A673 (cell line): ENCODE measurements around the gene SAMD14. TPM values are rescaled to one million over a fixed set of nuclear protein-coding genes. Genes with fewer than 3 reads are reported as not detected.

Source experiments
- BruUV-seq: library from RNA; stranded (reverse); fragments of 400-500 nt; replicated peaks from 2 replicates; lab custom pipeline; 2021; lab: Mats Ljungman, UMichigan
- CTCF ChIA-PET: fragments of 300-600 bp; sonication (Branson Sonifier 250); formaldehyde crosslinking; loops from one replicate; lab custom pipeline; 2022; ENCODE audit warnings: antibody characterized with exemption; lab: Charles Lee
- POLR2A ChIA-PET: fragments of 300-600 bp; sonication (Branson Sonifier 250); formaldehyde crosslinking; loops from one replicate; lab custom pipeline; 2022; ENCODE audit warnings: antibody characterized with exemption; ENCODE audit not compliant: low non-redundant PET; lab: Charles Lee
- DNase-seq: peaks from one replicate; pipeline ENCODE4 v3.0.0-alpha.2; 2015; ENCODE audit warnings: low spot score
- H3K27ac ChIP-seq: fragments of 200-600 bp; sonication (generic); 2 replicates; pipeline ENCODE4 v1.5.1; 2016; ENCODE audit warnings: mixed run types, low read depth, mild to moderate bottlenecking, mixed read lengths, antibody characterized with exemption, low read length; ENCODE audit not compliant: poor library complexity, severe bottlenecking
- H3K27me3 ChIP-seq: fragments of 200-600 bp; sonication (generic); replicated peaks from 2 replicates; pipeline ENCODE4 v1.6.1; 2017; ENCODE audit warnings: mixed run types, low read depth, mild to moderate bottlenecking, mixed read lengths, antibody characterized with exemption, low read length; ENCODE audit not compliant: insufficient read depth, poor library complexity
- H3K36me3 ChIP-seq: fragments of 200-600 bp; sonication (generic); 2 replicates; pipeline ENCODE4 v1.6.1; 2016; ENCODE audit warnings: mixed run types, mild to moderate bottlenecking, mixed read lengths, antibody characterized with exemption, low read length; ENCODE audit not compliant: insufficient read depth, poor library complexity, severe bottlenecking
- H3K4me1 ChIP-seq: fragments of 200-600 bp; sonication (generic); 2 replicates; pipeline ENCODE4 v1.6.1; 2017; ENCODE audit warnings: mixed run types, mild to moderate bottlenecking, mixed read lengths, antibody characterized with exemption, low read length; ENCODE audit not compliant: insufficient read depth, poor library complexity, severe bottlenecking
- H3K4me3 ChIP-seq: fragments of 200-600 bp; sonication (generic); 2 replicates; pipeline ENCODE4 v1.5.1; 2016; ENCODE audit warnings: low read depth, mixed run types, mild to moderate bottlenecking, mixed read lengths, low read length; ENCODE audit not compliant: poor library complexity, severe bottlenecking
- H3K9me3 ChIP-seq: fragments of 200-600 bp; sonication (generic); 2 replicates; pipeline ENCODE4 v1.6.1; 2016; ENCODE audit warnings: mixed run types, low read depth, mild to moderate bottlenecking, mixed read lengths, antibody characterized with exemption, low read length; ENCODE audit not compliant: poor library complexity, severe bottlenecking
- EZH2 ChIP-seq: fragments of 200-600 bp; sonication (generic); IDR thresholded peaks from 2 replicates; pipeline ENCODE4 v1.6.1; 2017; ENCODE audit warnings: borderline replicate concordance, low read depth, mild to moderate bottlenecking, mixed read lengths, antibody characterized with exemption, low read length; ENCODE audit not compliant: poor library complexity, severe bottlenecking
- intact Hi-C: fragments of 100-400 bp; cut with micrococcal nuclease; formaldehyde crosslinking; loops from one replicate; pipeline ENCODE4 v1.10.0; 2022; ENCODE audit not compliant: unreplicated experiment
- total RNA-seq: library from RNA; stranded (reverse); gene quantifications from 2 replicates; pipeline ENCODE4 v1.2.3, GENCODE V29; 2021
- TF ChIP-seq, protein P1 (sequence below): fragments of 300-800, 200-600 bp; sonication (generic); conservative IDR thresholded peaks from 2 replicates; pipeline ENCODE4 v1.5.1; 2017; ENCODE audit warnings: low read depth, mild to moderate bottlenecking, antibody characterized with exemption, low read length, moderate library complexity, mixed read lengths

SAMD14 gene
- total RNA-seq, 1 experiment from 2014 or later: 45.0 TPM

DNA sequence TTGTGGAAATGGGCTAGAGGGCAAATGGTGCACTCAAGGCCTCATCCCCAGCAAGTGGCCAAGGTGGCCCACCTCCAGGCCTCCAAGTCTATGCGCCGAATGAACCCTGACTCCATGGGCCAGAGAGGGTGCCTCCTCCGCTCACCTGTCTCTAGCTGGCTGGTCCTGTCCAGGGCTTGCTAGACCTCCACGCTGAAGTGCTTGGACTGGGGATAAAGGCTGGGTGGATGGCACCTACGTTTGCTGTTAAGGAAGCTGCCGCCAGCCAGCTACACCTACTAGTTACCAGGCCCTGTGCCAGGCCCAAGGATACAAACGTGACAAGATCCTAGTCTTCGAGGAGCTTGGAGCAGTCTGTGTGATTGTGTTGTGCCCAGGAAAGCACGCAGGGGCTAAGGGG, 35.1 kb upstream of the SAMD14 start:
- Histone ChIP-seq H3K4me1 (peaks cover 5% of the 10 kb centered on the region), H3K9me3 (no peaks in the 10 kb centered on the region), H3K36me3 (no peaks in the 10 kb centered on the region), H3K27me3 (no peaks in the 10 kb centered on the region), H3K27ac (no peak overlapping the region), H3K4me3 (no peak overlapping the region)
- DNase-seq: no peak
- ChIA-PET POLR2A (no interaction called here), CTCF (no interaction called here)
- TF ChIP-seq, protein P1, sequence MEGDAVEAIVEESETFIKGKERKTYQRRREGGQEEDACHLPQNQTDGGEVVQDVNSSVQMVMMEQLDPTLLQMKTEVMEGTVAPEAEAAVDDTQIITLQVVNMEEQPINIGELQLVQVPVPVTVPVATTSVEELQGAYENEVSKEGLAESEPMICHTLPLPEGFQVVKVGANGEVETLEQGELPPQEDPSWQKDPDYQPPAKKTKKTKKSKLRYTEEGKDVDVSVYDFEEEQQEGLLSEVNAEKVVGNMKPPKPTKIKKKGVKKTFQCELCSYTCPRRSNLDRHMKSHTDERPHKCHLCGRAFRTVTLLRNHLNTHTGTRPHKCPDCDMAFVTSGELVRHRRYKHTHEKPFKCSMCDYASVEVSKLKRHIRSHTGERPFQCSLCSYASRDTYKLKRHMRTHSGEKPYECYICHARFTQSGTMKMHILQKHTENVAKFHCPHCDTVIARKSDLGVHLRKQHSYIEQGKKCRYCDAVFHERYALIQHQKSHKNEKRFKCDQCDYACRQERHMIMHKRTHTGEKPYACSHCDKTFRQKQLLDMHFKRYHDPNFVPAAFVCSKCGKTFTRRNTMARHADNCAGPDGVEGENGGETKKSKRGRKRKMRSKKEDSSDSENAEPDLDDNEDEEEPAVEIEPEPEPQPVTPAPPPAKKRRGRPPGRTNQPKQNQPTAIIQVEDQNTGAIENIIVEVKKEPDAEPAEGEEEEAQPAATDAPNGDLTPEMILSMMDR: no peak
- intact Hi-C loops: loop anchor here (10.0 kb wide), 1 partner anchor 130 kb away; no protein-coding TSS in a partner anchor
- no TSS peak for BruUV-seq

DNA sequence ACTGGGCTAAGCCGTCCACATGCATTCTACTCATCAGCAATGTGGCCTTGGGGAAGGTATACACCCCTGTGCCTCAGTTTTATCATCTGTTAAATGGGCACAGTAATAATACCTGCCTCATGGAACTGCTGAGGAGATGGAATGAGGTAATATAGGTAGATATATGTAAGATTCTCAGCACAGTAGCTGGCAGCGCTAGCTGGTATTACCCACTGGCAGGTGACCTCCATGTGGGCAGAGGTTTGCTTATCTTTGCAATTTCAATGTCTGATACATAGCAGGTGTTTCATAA, 34.7 kb upstream of the SAMD14 start:
- peaks cover 5% of the 10 kb centered on the region for H3K4me1 ChIP-seq
- POLR2A ChIA-PET: no interaction called here
- TF ChIP-seq, protein P1: no peak
- TF ChIP-seq EZH2: no peak
- BruUV-seq: no TSS peak
- H3K27me3 ChIP-seq: no peaks in the 10 kb centered on the region
- H3K4me3 ChIP-seq: no peak overlapping the region
- DNase-seq: no peak
- no peak overlapping the region for H3K27ac ChIP-seq
- H3K36me3 ChIP-seq: no peaks in the 10 kb centered on the region
- H3K9me3 ChIP-seq: no peaks in the 10 kb centered on the region
- intact Hi-C loops: loop anchor here (10.0 kb wide), 1 partner anchor 130 kb away; no protein-coding TSS in a partner anchor
- CTCF ChIA-PET: no interaction called here

DNA sequence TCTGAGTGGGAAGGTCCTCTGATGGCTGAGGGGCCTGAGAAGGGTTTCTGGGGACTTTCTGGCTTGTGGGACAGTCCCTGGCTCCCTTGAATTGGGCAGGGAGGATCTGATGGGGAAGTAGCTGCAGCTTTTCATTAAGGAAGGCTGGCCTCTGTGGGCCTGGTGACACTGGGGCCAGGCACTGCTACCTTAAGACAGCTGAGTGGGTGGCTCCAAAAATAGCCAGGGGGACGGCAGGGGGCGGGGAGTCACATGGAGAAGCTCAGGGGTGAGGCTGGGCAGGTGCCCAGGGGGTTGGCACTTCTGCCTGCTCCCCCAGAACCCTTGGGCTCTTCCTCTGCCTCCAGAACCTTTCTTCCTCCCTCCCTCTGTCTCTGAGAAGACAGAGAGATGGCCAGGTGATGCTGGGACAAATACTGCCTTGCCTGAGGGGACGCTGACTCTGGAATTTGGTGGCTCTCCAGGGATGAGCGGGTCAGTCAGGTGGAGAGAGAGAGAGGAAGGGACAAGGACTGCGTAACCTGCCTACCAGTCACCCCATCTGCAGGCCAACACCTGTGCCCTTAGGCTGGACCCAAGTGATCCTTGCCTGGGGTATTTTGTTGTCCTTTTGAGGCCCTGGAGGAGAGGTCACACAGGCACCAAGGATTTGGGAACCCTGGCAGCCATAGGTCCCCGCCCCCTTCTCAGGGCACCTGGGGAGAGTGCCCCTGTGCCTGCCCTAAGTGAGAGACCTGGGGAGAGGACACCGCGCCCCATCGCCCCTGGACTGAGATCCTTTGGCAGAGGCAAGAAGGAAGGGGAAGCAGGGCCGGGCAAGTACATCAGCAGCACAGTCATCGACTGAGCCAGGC, 34.1 kb upstream of the SAMD14 start:
- POLR2A ChIA-PET: no interaction called here
- no peak for DNase-seq
- CTCF ChIA-PET: interaction anchor here (0.7 kb wide), 1 partner anchor 24 kb away, joined by 5 read pairs; no protein-coding TSS in a partner anchor
- H3K4me3 ChIP-seq: no peak overlapping the region
- no TSS peak for BruUV-seq
- no peak for TF ChIP-seq EZH2
- TF ChIP-seq, protein P1: no peak
- intact Hi-C loops: loop anchor here (10.0 kb wide), 1 partner anchor 131 kb away; no protein-coding TSS in a partner anchor
- H3K27me3 ChIP-seq: no peaks in the 10 kb centered on the region
- H3K36me3 ChIP-seq: no peaks in the 10 kb centered on the region
- no peak overlapping the region for H3K27ac ChIP-seq
- no peaks in the 10 kb centered on the region for H3K9me3 ChIP-seq
- peaks cover 5% of the 10 kb centered on the region for H3K4me1 ChIP-seq
